HFFc6 (cell line): ENCODE results near the gene ITFG1. TPM values are rescaled to one million over a fixed set of nuclear protein-coding genes. Genes with fewer than 3 reads are reported as not detected.
"Not testable (repeated sequence)": the region's sequence is repeated elsewhere in the genome, so short reads cannot be mapped to it uniquely, and the experiment has no call there.

Experiments
- DNase-seq: peaks from one replicate; pipeline ENCODE4 v3.0.0-alpha.2; 2018
- H3K27ac Mint-ChIP-seq: 2 replicates; pipeline ENCODE4 v1.8.0; 2020; ENCODE audit warnings: mild to moderate bottlenecking, mixed read lengths
- H3K27me3 Mint-ChIP-seq: 2 replicates; pipeline ENCODE4 v1.8.0; 2021; ENCODE audit warnings: mild to moderate bottlenecking, moderate library complexity, mixed read lengths; ENCODE audit not compliant: insufficient read depth
- H3K36me3 Mint-ChIP-seq: 2 replicates; pipeline ENCODE4 v1.8.0; 2021; ENCODE audit warnings: low read depth, mixed read lengths
- H3K4me1 Mint-ChIP-seq: 2 replicates; pipeline ENCODE4 v1.8.0; 2020; ENCODE audit warnings: low read depth, mixed read lengths
- H3K4me3 Mint-ChIP-seq: 2 replicates; pipeline ENCODE4 v1.8.0; 2020; ENCODE audit warnings: mild to moderate bottlenecking, moderate library complexity, mixed read lengths
- H3K9me3 Mint-ChIP-seq: 2 replicates; pipeline ENCODE4 v1.8.0; 2020; ENCODE audit warnings: mild to moderate bottlenecking, mixed read lengths
- CTCF ChIP-seq: fragments of 200-600 bp; sonication (generic); IDR thresholded peaks from 2 replicates; pipeline ENCODE4 v1.5.0; 2021; ENCODE audit warnings: antibody characterized with exemption, mild to moderate bottlenecking
- total RNA-seq, 6 experiments: library from RNA; stranded (reverse); fragmentation: NEBNext Ultra II Directional; extraction: Animal tissue kit (Norgen Biotek cat#: 25700); gene quantifications; 2 replicates in 1 of 6; 3 replicates in 5 of 6; pipeline ENCODE4 v1.2.3, GENCODE V29; 2021

ITFG1 gene
- total RNA-seq, 6 experiments from 2014 or later: 65.4 to 96.9 (median 79.4) TPM

- Mint-ChIP-seq H3K36me3 (peaks cover 40% of the 10 kb centered on the region), H3K27me3 (no peaks in the 10 kb centered on the region), H3K9me3 (peaks cover 32% of the 10 kb centered on the region), H3K27ac (no peak overlapping the region), H3K4me1 (peaks cover 8% of the 10 kb centered on the region; the same call in 1 of the 2 replicates), H3K4me3 (no peak overlapping the region)
- DNase-seq: no peak
- no peak for TF ChIP-seq CTCF
These were observed 118.8 kb downstream of the ITFG1 start for GRCh38 chr16:47342055-47342454.

- H3K4me1 Mint-ChIP-seq: peaks cover 10% of the 10 kb centered on the region
- not testable (repeated sequence) for H3K4me3 Mint-ChIP-seq, H3K9me3 Mint-ChIP-seq, H3K27me3 Mint-ChIP-seq, H3K36me3 Mint-ChIP-seq, H3K27ac Mint-ChIP-seq, DNase-seq
These were observed 130.3 kb downstream of the ITFG1 start for GRCh38 chr16:47330562-47330961.

GRCh38 chr16:47324309-47324708 is 136.6 kb downstream of the ITFG1 start:
- not testable (repeated sequence) for H3K27me3 Mint-ChIP-seq, H3K9me3 Mint-ChIP-seq, H3K36me3 Mint-ChIP-seq, H3K4me3 Mint-ChIP-seq, H3K27ac Mint-ChIP-seq, DNase-seq
- peaks cover 16% of the 10 kb centered on the region for H3K4me1 Mint-ChIP-seq

- peak; percentile 30; the same call in 1 of the 2 replicates for TF ChIP-seq CTCF
- Mint-ChIP-seq H3K9me3 (peaks cover 7% of the 10 kb centered on the region), H3K36me3 (peaks cover 4% of the 10 kb centered on the region), H3K27ac (no peak overlapping the region), H3K27me3 (no peaks in the 10 kb centered on the region), H3K4me3 (no peak overlapping the region), H3K4me1 (peaks cover 16% of the 10 kb centered on the region)
- no peak for DNase-seq
These were observed 137.6 kb downstream of the ITFG1 start for GRCh38 chr16:47323241-47323640.

GRCh38 chr16:47320546-47321310 is 140.1 kb downstream of the ITFG1 start:
- peak; percentile 32 for DNase-seq
- no peak for TF ChIP-seq CTCF
- Mint-ChIP-seq H3K27me3 (no peaks in the 10 kb centered on the region), H3K4me3 (0 out of 2 replicates have a peak overlapping the region, but pooled peaks have one; percentile 1), H3K4me1 (peaks cover 27% of the 10 kb centered on the region), H3K36me3 (peaks cover 4% of the 10 kb centered on the region; the same call in 1 of the 2 replicates), H3K27ac (peak overlapping the region; percentile 22), H3K9me3 (peaks cover 7% of the 10 kb centered on the region)

- Mint-ChIP-seq H3K4me3 (peak overlapping the region; percentile 13; the same call in 1 of the 2 replicates), H3K36me3 (no peaks in the 10 kb centered on the region), H3K9me3 (no peaks in the 10 kb centered on the region), H3K4me1 (peaks cover 27% of the 10 kb centered on the region), H3K27me3 (no peaks in the 10 kb centered on the region), H3K27ac (peak overlapping the region; percentile 1; the same call in 1 of the 2 replicates)
- no peak for TF ChIP-seq CTCF
- no peak for DNase-seq
These were observed 143.2 kb downstream of the ITFG1 start for GRCh38 chr16:47317465-47318240.
